OCI-LY7 (cell line): Measurements from ENCODE around the gene PRKCA. TPM values are rescaled to one million over a fixed set of nuclear protein-coding genes. Genes with fewer than 3 reads are reported as not detected.

Experiments used
- BruUV-seq: library from RNA; stranded (reverse); fragments of 400-500 nt; replicated peaks from 2 replicates; lab custom pipeline; 2021; lab: Mats Ljungman, UMichigan
- CTCF ChIA-PET: fragments of 300-600 bp; sonication (Branson Sonifier 250); formaldehyde crosslinking; loops from one replicate; lab custom pipeline; 2022; ENCODE audit warnings: antibody characterized with exemption; ENCODE audit not compliant: unreplicated experiment; lab: Charles Lee
- POLR2A ChIA-PET: fragments of 300-600 bp; sonication (Branson Sonifier 250); formaldehyde crosslinking; loops from one replicate; lab custom pipeline; 2022; ENCODE audit warnings: antibody characterized with exemption; lab: Charles Lee
- DNase-seq: peaks from one replicate; pipeline ENCODE4 v3.0.0-alpha.2; 2015; ENCODE audit warnings: low spot score
- H2AFZ ChIP-seq: fragments of 200-600 bp; sonication (generic), shearing (Covaris generic); 2 replicates; pipeline ENCODE4 v1.6.1; 2014; ENCODE audit warnings: mild to moderate bottlenecking, antibody characterized with exemption, low read length, moderate library complexity
- H3K27ac ChIP-seq: fragments of 200-600 bp; sonication (generic); 2 replicates; pipeline ENCODE4 v1.5.1; 2014; ENCODE audit warnings: mixed run types, low read depth, mild to moderate bottlenecking, moderate library complexity, low read length, inconsistent platforms; ENCODE audit not compliant: poor library complexity, severe bottlenecking
- H3K36me3 ChIP-seq: fragments of 200-600 bp; sonication (generic); 2 replicates; pipeline ENCODE4 v1.6.1; 2014; ENCODE audit warnings: mild to moderate bottlenecking, antibody characterized with exemption, low read length, moderate library complexity, mixed read lengths; ENCODE audit not compliant: insufficient read depth
- H3K4me1 ChIP-seq: fragments of 200-600 bp; sonication (generic); 2 replicates; pipeline ENCODE4 v1.5.1; 2014; ENCODE audit warnings: mild to moderate bottlenecking, low read length; ENCODE audit not compliant: insufficient read depth, poor library complexity, severe bottlenecking
- H3K4me2 ChIP-seq: fragments of 200-600 bp; sonication (generic); 2 replicates; pipeline ENCODE4 v1.6.1; 2014; ENCODE audit warnings: mild to moderate bottlenecking, low read length
- H3K4me3 ChIP-seq: fragments of 200-600 bp; sonication (generic); 2 replicates; pipeline ENCODE4 v1.5.1; 2014; ENCODE audit warnings: mild to moderate bottlenecking, low read depth, low read length; ENCODE audit not compliant: poor library complexity, severe bottlenecking
- H3K79me2 ChIP-seq: fragments of 200-600 bp; sonication (generic); 2 replicates; pipeline ENCODE4 v1.6.1; 2016; ENCODE audit warnings: low read depth, mild to moderate bottlenecking, low read length, moderate library complexity, mixed read lengths; ENCODE audit not compliant: insufficient read depth
- H3K9me2 ChIP-seq: fragments of 200-600 bp; sonication (generic); 2 replicates; pipeline ENCODE4 v1.6.1; 2016; ENCODE audit warnings: mild to moderate bottlenecking, low read length, mixed read lengths; ENCODE audit not compliant: insufficient read depth
- H3K9me3 ChIP-seq: fragments of 200-600 bp; sonication (generic); 2 replicates; pipeline ENCODE4 v1.6.1; 2014; ENCODE audit warnings: mild to moderate bottlenecking, mixed run types, low read length, mixed read lengths
- H4K20me1 ChIP-seq: fragments of 200-600 bp; sonication (generic); 2 replicates; pipeline ENCODE4 v1.6.1; 2014; ENCODE audit warnings: mild to moderate bottlenecking, antibody characterized with exemption, low read length, moderate library complexity, mixed read lengths; ENCODE audit not compliant: insufficient read depth
- EZH2phosphoT487 ChIP-seq: fragments of 200-600 bp; sonication (generic); IDR thresholded peaks from 2 replicates; pipeline ENCODE4 v1.6.1; 2018; ENCODE audit warnings: low read depth, borderline replicate concordance, mild to moderate bottlenecking, mixed run types, antibody characterized with exemption, low read length, moderate library complexity, mixed read lengths
- intact Hi-C: fragments of 100-400 bp; cut with micrococcal nuclease; formaldehyde crosslinking; loops from one replicate; pipeline ENCODE4 v1.10.0; 2022; ENCODE audit not compliant: unreplicated experiment
- total RNA-seq, 2 experiments: library from RNA; depleted of rRNA in 1 of 2; stranded (reverse); fragments of >200 nt in 1 of 2; shearing (Covaris generic) in 1 of 2; gene quantifications; 2 replicates each; pipeline ENCODE4 v1.2.3, GENCODE V29; 2014 to 2022
- TF ChIP-seq, protein P1 (sequence below): fragments of 200-600 bp; sonication (generic); conservative IDR thresholded peaks from 2 replicates; pipeline ENCODE4 v1.5.1; 2014; ENCODE audit warnings: mild to moderate bottlenecking, antibody characterized with exemption, low read length, moderate library complexity, mixed read lengths

PRKCA gene
- total RNA-seq, 2 experiments from 2014 or later: 6.6 to 32.1 TPM

GRCh38 chr17:66686601-66687000 is 384.2 kb downstream of the PRKCA start:
- intact Hi-C loops: no loop called here
- Histone ChIP-seq H3K4me1 (peaks cover 37% of the 10 kb centered on the region), H2AFZ (no peak overlapping the region), H3K79me2 (no peaks in the 10 kb centered on the region), H3K4me2 (no peak overlapping the region), H3K9me3 (no peaks in the 10 kb centered on the region), H3K9me2 (no peaks in the 10 kb centered on the region), H3K27ac (no peak overlapping the region), H4K20me1 (no peaks in the 10 kb centered on the region), H3K36me3 (no peaks in the 10 kb centered on the region), H3K4me3 (no peak overlapping the region)
- CTCF ChIA-PET: no interaction called here
- POLR2A ChIA-PET: no interaction called here
- no TSS peak for BruUV-seq
- TF ChIP-seq EZH2phosphoT487: no peak
- TF ChIP-seq, protein P1, sequence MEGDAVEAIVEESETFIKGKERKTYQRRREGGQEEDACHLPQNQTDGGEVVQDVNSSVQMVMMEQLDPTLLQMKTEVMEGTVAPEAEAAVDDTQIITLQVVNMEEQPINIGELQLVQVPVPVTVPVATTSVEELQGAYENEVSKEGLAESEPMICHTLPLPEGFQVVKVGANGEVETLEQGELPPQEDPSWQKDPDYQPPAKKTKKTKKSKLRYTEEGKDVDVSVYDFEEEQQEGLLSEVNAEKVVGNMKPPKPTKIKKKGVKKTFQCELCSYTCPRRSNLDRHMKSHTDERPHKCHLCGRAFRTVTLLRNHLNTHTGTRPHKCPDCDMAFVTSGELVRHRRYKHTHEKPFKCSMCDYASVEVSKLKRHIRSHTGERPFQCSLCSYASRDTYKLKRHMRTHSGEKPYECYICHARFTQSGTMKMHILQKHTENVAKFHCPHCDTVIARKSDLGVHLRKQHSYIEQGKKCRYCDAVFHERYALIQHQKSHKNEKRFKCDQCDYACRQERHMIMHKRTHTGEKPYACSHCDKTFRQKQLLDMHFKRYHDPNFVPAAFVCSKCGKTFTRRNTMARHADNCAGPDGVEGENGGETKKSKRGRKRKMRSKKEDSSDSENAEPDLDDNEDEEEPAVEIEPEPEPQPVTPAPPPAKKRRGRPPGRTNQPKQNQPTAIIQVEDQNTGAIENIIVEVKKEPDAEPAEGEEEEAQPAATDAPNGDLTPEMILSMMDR: no peak
- DNase-seq: no peak

- TF ChIP-seq EZH2phosphoT487: no peak
- TF ChIP-seq, protein P1: no peak
- intact Hi-C loops: no loop called here
- no TSS peak for BruUV-seq
- Histone ChIP-seq H4K20me1 (no peaks in the 10 kb centered on the region), H3K4me3 (no peak overlapping the region), H3K36me3 (no peaks in the 10 kb centered on the region), H2AFZ (no peak overlapping the region), H3K9me3 (no peaks in the 10 kb centered on the region), H3K4me1 (peaks cover 45% of the 10 kb centered on the region), H3K79me2 (no peaks in the 10 kb centered on the region), H3K4me2 (no peak overlapping the region), H3K27ac (no peak overlapping the region), H3K9me2 (no peaks in the 10 kb centered on the region)
- DNase-seq: no peak
- CTCF ChIA-PET: no interaction called here
- POLR2A ChIA-PET: interaction anchor here (0.6 kb wide), 1 partner anchor 12 kb away, joined by 3 read pairs; no protein-coding TSS in a partner anchor
These were observed 385.3 kb downstream of the PRKCA start for GRCh38 chr17:66687570-66688284.

DNA sequence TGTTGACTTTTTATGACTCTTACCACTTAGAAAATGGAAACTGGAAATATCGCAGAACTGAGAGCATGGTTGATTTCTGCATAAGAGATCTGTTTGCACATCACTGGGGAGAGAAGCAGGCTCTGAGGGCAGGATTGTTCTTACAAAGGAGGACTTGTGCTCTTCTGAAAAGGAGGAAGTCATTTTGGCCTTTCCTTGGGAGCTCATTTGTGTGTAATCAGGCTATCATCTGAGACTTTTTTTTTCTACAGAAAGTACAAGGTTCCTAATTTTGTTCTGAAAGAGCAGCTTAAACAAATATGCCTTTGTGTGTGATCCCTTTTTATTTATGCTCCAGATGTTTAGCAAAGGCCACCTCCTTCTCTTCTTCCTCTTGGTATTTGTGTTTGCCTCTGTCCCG is 386.8 kb downstream of the PRKCA start:
- Histone ChIP-seq H3K36me3 (no peaks in the 10 kb centered on the region), H3K79me2 (no peaks in the 10 kb centered on the region), H4K20me1 (no peaks in the 10 kb centered on the region), H2AFZ (peak overlapping the region; percentile 80), H3K27ac (peak overlapping the region; percentile 66), H3K9me3 (no peaks in the 10 kb centered on the region), H3K4me3 (no peak overlapping the region), H3K4me2 (peak overlapping the region; percentile 52), H3K4me1 (peaks cover 45% of the 10 kb centered on the region), H3K9me2 (no peaks in the 10 kb centered on the region)
- intact Hi-C loops: no loop called here
- TF ChIP-seq, protein P1: no peak
- no peak for TF ChIP-seq EZH2phosphoT487
- no TSS peak for BruUV-seq
- DNase-seq: peak; percentile 31
- CTCF ChIA-PET: no interaction called here
- POLR2A ChIA-PET: interaction anchor here (2.2 kb wide), 1 partner anchor 16 kb away, joined by 6 read pairs; no protein-coding TSS in a partner anchor
